ENCODE results near the gene MCC.

Gene MCC

GRCh38 chr5:113344973-113345940 lies 143.0 kb downstream of the MCC start:
- TF ChIP-seq FOXP2 (optimal IDR thresholded peaks at IDR 0.05; ENCODE audit: borderline replicate concordance, extremely low read depth, extremely low read length, insufficient read depth) (no peak), REST (IDR thresholded peaks at IDR 0.05; ENCODE audit: insufficient read depth in 1 of 2, low read depth in 2 of 2, low read length in 2 of 2) (no peak), POLR2AphosphoS5 (IDR thresholded peaks at IDR 0.05; ENCODE audit: low read depth, low read length) (no peak), TAF1 (IDR thresholded peaks at IDR 0.05; ENCODE audit: borderline replicate concordance, insufficient read depth, low read length) (no peak), SIN3A (IDR thresholded peaks at IDR 0.05; ENCODE audit: borderline replicate concordance, insufficient read depth, low read length) (no peak)

GRCh38 chr5:113343343-113343742 lies 144.9 kb downstream of the MCC start:
- TF ChIP-seq SIN3A (IDR thresholded peaks at IDR 0.05; ENCODE audit: borderline replicate concordance, insufficient read depth, low read length) = no peak
- TF ChIP-seq POLR2AphosphoS5 (IDR thresholded peaks at IDR 0.05; ENCODE audit: low read depth, low read length) = no peak
- no peak for TF ChIP-seq FOXP2 (optimal IDR thresholded peaks at IDR 0.05; ENCODE audit: borderline replicate concordance, extremely low read depth, extremely low read length, insufficient read depth)
- TF ChIP-seq REST (IDR thresholded peaks at IDR 0.05; ENCODE audit: insufficient read depth in 1 of 2, low read depth in 2 of 2, low read length in 2 of 2) = no peak
- no peak for TF ChIP-seq TAF1 (IDR thresholded peaks at IDR 0.05; ENCODE audit: borderline replicate concordance, insufficient read depth, low read length)

DNA sequence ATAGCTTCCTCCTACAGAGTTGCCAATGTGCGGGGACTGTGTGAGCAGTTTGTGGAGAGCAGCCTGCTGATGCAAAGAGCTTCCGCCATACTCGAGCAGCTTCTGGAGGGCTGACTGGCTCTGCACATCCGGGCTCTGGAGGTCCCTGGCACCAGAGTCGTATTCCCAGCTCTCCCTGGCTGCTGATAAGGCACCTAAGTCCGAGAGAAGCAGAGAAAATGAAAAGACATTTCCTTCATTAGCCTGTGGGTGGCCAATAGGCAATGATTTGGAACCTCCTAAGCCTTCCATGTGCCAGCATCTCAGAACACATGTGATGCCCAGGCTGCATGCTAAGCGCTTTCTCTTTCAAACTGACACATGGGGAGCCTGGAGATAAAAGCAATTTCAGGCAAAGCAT lies 147.7 kb downstream of the MCC start:
- TF ChIP-seq POLR2AphosphoS5 (IDR thresholded peaks at IDR 0.05; ENCODE audit: low read depth, low read length) (no peak), TAF1 (IDR thresholded peaks at IDR 0.05; ENCODE audit: borderline replicate concordance, insufficient read depth, low read length) (no peak), SIN3A (IDR thresholded peaks at IDR 0.05; ENCODE audit: borderline replicate concordance, insufficient read depth, low read length) (no peak), FOXP2 (optimal IDR thresholded peaks at IDR 0.05; ENCODE audit: borderline replicate concordance, extremely low read depth, extremely low read length, insufficient read depth) (no peak), REST (IDR thresholded peaks at IDR 0.05; ENCODE audit: insufficient read depth in 1 of 2, low read depth in 2 of 2, low read length in 2 of 2) (no peak)

- no peak for TF ChIP-seq SIN3A (IDR thresholded peaks at IDR 0.05; ENCODE audit: borderline replicate concordance, insufficient read depth, low read length)
- no peak for TF ChIP-seq FOXP2 (optimal IDR thresholded peaks at IDR 0.05; ENCODE audit: borderline replicate concordance, extremely low read depth, extremely low read length, insufficient read depth)
Measured at GRCh38 chr5:113338628-113339027, 149.6 kb downstream of the MCC start.

DNA sequence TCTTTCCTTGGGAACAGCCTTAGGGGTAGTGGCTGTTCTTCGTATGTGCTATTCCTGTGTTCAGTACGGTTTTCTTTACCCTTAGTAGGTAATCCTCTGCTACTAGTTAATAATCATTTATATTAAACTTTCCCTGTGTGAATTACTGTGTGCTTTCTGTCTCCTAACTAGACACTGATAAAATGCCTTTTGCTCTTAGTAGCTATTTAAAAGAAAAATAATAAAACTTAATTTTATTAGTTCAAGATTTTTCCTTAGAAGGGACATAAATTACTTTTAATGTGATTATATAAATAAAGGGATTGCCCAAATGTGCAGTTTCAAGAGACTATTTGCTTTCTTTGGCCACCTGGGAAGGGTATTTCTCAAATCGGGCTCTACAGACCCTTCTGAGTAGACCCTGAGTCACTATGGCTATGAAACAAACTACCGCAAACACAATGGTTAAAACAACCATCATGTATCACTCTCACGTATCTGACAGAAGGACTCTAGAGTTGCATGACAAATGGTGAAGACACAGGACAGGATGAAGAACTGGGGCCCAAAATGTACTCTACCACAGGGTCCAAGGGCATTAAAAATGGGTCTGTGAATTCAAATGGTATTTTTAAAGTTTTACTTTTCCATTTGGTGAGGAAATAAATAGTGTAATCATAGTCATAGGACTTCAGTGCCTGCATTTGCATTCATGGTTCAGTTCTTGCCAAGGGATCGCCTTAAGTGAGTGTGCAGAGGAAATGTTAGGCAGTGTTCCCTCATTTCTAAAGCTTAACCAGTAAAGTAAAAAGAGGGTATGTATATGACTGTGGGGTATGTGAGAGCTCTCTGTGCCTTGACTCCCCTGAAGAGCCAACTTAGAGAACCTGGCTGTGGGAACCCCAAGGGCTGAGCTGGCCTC lies 150.5 kb downstream of the MCC start:
- TF ChIP-seq TAF1 (IDR thresholded peaks at IDR 0.05; ENCODE audit: borderline replicate concordance, insufficient read depth, low read length) = no peak
- TF ChIP-seq SIN3A (IDR thresholded peaks at IDR 0.05; ENCODE audit: borderline replicate concordance, insufficient read depth, low read length) = no peak
- TF ChIP-seq POLR2AphosphoS5 (IDR thresholded peaks at IDR 0.05; ENCODE audit: low read depth, low read length) = no peak
- TF ChIP-seq REST (IDR thresholded peaks at IDR 0.05; ENCODE audit: insufficient read depth in 1 of 2, low read depth in 2 of 2, low read length in 2 of 2) = no peak
- TF ChIP-seq FOXP2 (optimal IDR thresholded peaks at IDR 0.05; ENCODE audit: borderline replicate concordance, extremely low read depth, extremely low read length, insufficient read depth) = no peak
